Liver (tissue), 3 donors: ENCODE results near the gene RBCK1.

Experiments
- CTCF ChIP-seq: fragments of 150-350 bp; IDR thresholded peaks from 2 replicates; pipeline ENCODE4 v1.5.1; 2017; ENCODE audit warnings: improper control_type of control experiment, low read depth, low read length; ENCODE audit not compliant: missing input control
- GABPA ChIP-seq, 2 donors: IDR thresholded peaks in 1 of 2; conservative IDR thresholded peaks in 1 of 2; 2 replicates each; pipeline ENCODE4 v1.6.1; 2016; ENCODE audit warnings: antibody characterized with exemption in 2 of 2, mild to moderate bottlenecking in 1 of 2, moderate library complexity in 1 of 2
- JUND ChIP-seq, 2 donors: IDR thresholded peaks; 2 replicates each; pipeline ENCODE4 v1.6.1; 2016; ENCODE audit warnings: antibody characterized with exemption in 2 of 2
- NR2F2 ChIP-seq: IDR thresholded peaks from 2 replicates; pipeline ENCODE4 v1.6.1; 2016; ENCODE audit warnings: antibody characterized with exemption
- RAD21 ChIP-seq, 2 donors: IDR thresholded peaks; 2 replicates each; pipeline ENCODE4 v1.6.1; 2016; ENCODE audit warnings: antibody characterized with exemption in 2 of 2, mild to moderate bottlenecking in 2 of 2
- TAF1 ChIP-seq: conservative IDR thresholded peaks from 2 replicates; pipeline ENCODE4 v1.6.1; 2016; ENCODE audit warnings: antibody characterized with exemption, mild to moderate bottlenecking
- donor health status: healthy.
- donor health status: healthy.

GRCh38 chr20:458776-459175 is 50.7 kb downstream of the RBCK1 start:
- no peak for TF ChIP-seq GABPA (IDR thresholded peaks at IDR 0.05 in 1 of 2, conservative IDR thresholded peaks at IDR 0.05 in 1 of 2)
- no peak for TF ChIP-seq JUND (IDR thresholded peaks at IDR 0.05)
- no peak for TF ChIP-seq CTCF
- TF ChIP-seq TAF1, result no peak
- TF ChIP-seq NR2F2, result no peak
- no peak for TF ChIP-seq RAD21 (IDR thresholded peaks at IDR 0.05)
